ENCODE measurements around the gene THTPA. TPM values are rescaled to one million over a fixed set of nuclear protein-coding genes. Genes with fewer than 3 reads are reported as not detected.
A peak's percentile ranks its signal among the peaks of the same experiment; 100 is the strongest.

Gene THTPA
- total and polyA plus RNA-seq, 2 of the 13 experiments (the other 11 are each of a cell fraction or from before 2014, with no cell fraction given) = 7.4 to 8.7 TPM

GRCh38 chr14:23567186-23568020, 11.3 kb downstream of the THTPA start, which contains the start of gene AP1G2 (continued):
- TF ChIP-seq RAD21 (CRISPR knock-in tag; IDR thresholded peaks at IDR 0.05) = no peak; the same call in 1 of the 2 replicates
- peak; percentile 98; the same call in 1 of the 2 replicates for TF ChIP-seq ZNF274 (CRISPR knock-in tag; IDR thresholded peaks at IDR 0.05)
- TF ChIP-seq PAX8 (CRISPR knock-in tag; IDR thresholded peaks at IDR 0.05; ENCODE audit: borderline replicate concordance) = peak; percentile 98; the same call in 1 of the 2 replicates
- TF ChIP-seq PLRG1 (conservative IDR thresholded peaks at IDR 0.05) = no peak
- no peak for TF ChIP-seq SATB2 (CRISPR knock-in tag; IDR thresholded peaks at IDR 0.05)
- TF ChIP-seq HOXA3 (CRISPR knock-in tag; IDR thresholded peaks at IDR 0.05) = peak; percentile 81; the same call in 1 of the 2 replicates
- TF ChIP-seq ZNF33B (CRISPR knock-in tag; IDR thresholded peaks at IDR 0.05) = peak; percentile 96
- peak; percentile 94 for TF ChIP-seq GTF3A (CRISPR knock-in tag; conservative IDR thresholded peaks at IDR 0.05)
- TF ChIP-seq ZSCAN30 (CRISPR knock-in tag; IDR thresholded peaks at IDR 0.05) = no peak
- TF ChIP-seq ZXDC (CRISPR knock-in tag; IDR thresholded peaks at IDR 0.05) = peak; percentile 97; the same call in 1 of the 2 replicates
- TF ChIP-seq ZNF362 (CRISPR knock-in tag; IDR thresholded peaks at IDR 0.05; ENCODE audit: borderline replicate concordance) = peak; percentile 89; the same call in 1 of the 2 replicates
- peak; percentile 26; the same call in 1 of the 2 replicates for TF ChIP-seq THYN1 (CRISPR knock-in tag; IDR thresholded peaks at IDR 0.05; ENCODE audit: borderline replicate concordance, low read depth)
- TF ChIP-seq CENPT (CRISPR knock-in tag; IDR thresholded peaks at IDR 0.05; ENCODE audit: low read depth) = no peak; the same call in 1 of the 2 replicates
- TF ChIP-seq PHF20 (CRISPR knock-in tag; IDR thresholded peaks at IDR 0.05) = peak; percentile 91
- TF ChIP-seq ZNF790 (CRISPR knock-in tag; IDR thresholded peaks at IDR 0.05; ENCODE audit: borderline replicate concordance) = no peak; the same call in 1 of the 2 replicates
- TF ChIP-seq DRAP1 (CRISPR knock-in tag; IDR thresholded peaks at IDR 0.05) = peak; percentile 87
- TF ChIP-seq KLF16 (CRISPR knock-in tag; IDR thresholded peaks at IDR 0.05) = peak in 1 of 2 experiments; percentile 98; a peak in 3 of 4 replicates
- TF ChIP-seq POLR2G (IDR thresholded peaks at IDR 0.05; ENCODE audit: low read depth, low read length) = peak; percentile 99
- TF ChIP-seq ZNF670 (CRISPR knock-in tag; IDR thresholded peaks at IDR 0.05; ENCODE audit: borderline replicate concordance) = no peak
- TF ChIP-seq ZNF547 (CRISPR knock-in tag; IDR thresholded peaks at IDR 0.05) = no peak; the same call in 1 of the 2 replicates
- TF ChIP-seq MYPOP (CRISPR knock-in tag; IDR thresholded peaks at IDR 0.05) = no peak
- TF ChIP-seq ZC3H13 (CRISPR knock-in tag; IDR thresholded peaks at IDR 0.05) = peak; percentile 98; the same call in 1 of the 2 replicates
- peak; percentile 43; the same call in 1 of the 2 replicates for TF ChIP-seq ZNF747 (CRISPR knock-in tag; IDR thresholded peaks at IDR 0.05; ENCODE audit: borderline replicate concordance)
- TF ChIP-seq ZNF282 (IDR thresholded peaks at IDR 0.05; ENCODE audit: partially characterized antibody) = no peak
- TF ChIP-seq SRSF4 (IDR thresholded peaks at IDR 0.05; ENCODE audit: low read depth, low read length, poor library complexity, severe bottlenecking) = no peak

Measured in HepG2 (cell line).